Uterus (tissue), 4 donors: ENCODE data around the gene OR2A25. TPM values are rescaled to one million over a fixed set of nuclear protein-coding genes. Genes with fewer than 3 reads are reported as not detected.

Experiments used
- DNase-seq, 2 donors: peaks; one replicate each; pipeline ENCODE4 v3.0.0-alpha.2; 2019 to 2020
- H3K27ac ChIP-seq, 2 donors: fragments of 200-600 bp; sonication (generic); 1 replicate in 1 of 2; 2 replicates in 1 of 2; pipeline ENCODE4 v1.5.1; 2016 to 2018
- H3K27me3 ChIP-seq, 2 donors: fragments of 200-600 bp; sonication (generic); one replicate each; pipeline ENCODE4 v1.5.1; 2018 to 2019; ENCODE audit warnings: control low read depth in 1 of 2
- H3K36me3 ChIP-seq, 2 donors: fragments of 200-600 bp; sonication (generic); one replicate each; pipeline ENCODE4 v1.5.1; 2019; ENCODE audit warnings: control low read depth in 1 of 2
- H3K4me1 ChIP-seq, 2 donors: fragments of 200-600 bp; sonication (generic); one replicate each; pipeline ENCODE4 v1.5.1; 2018 to 2019; ENCODE audit warnings: control low read depth in 1 of 2
- H3K4me3 ChIP-seq, 2 donors: fragments of 200-600 bp; sonication (generic); 1 replicate in 1 of 2; 2 replicates in 1 of 2; pipeline ENCODE4 v1.5.1; 2018 to 2019; ENCODE audit warnings: mild to moderate bottlenecking in 1 of 2
- H3K9me3 ChIP-seq, 2 donors: fragments of 200-600 bp; sonication (generic); one replicate each; pipeline ENCODE4 v1.5.1; 2019; ENCODE audit warnings: control low read depth in 1 of 2
- CTCF ChIP-seq, 4 experiments: fragments of 200-600 bp in 2 of 4; fragments of 450-650 bp in 2 of 4; sonication (generic) in 2 of 4; IDR thresholded peaks; one replicate each; pipeline ENCODE4 v1.5.1; 2016 to 2019; ENCODE audit warnings: antibody characterized with exemption in 4 of 4, mild to moderate bottlenecking in 2 of 4, moderate library complexity in 1 of 4
- POLR2A ChIP-seq, 2 donors: fragments of 450-650 bp; IDR thresholded peaks; one replicate each; pipeline ENCODE4 v1.6.1; 2016; ENCODE audit warnings: antibody characterized with exemption in 2 of 2, mild to moderate bottlenecking in 1 of 2, moderate library complexity in 1 of 2
- intact Hi-C: fragments of 100-400 bp; cut with DNase I; formaldehyde crosslinking; loops from one replicate; pipeline ENCODE4 v1.15.1; 2023; ENCODE audit warnings: low total_unique reads
- total RNA-seq, 4 donors: library from RNA; depleted of rRNA in 3 of 4; stranded (reverse); fragments of >200 nt in 3 of 4; gene quantifications; one replicate each; pipeline versions ENCODE4 v1.1.0 to v1.2.4, GENCODE V29; 2014 to 2023
- donor health status: DM: yes; HTN: yes; CAD: no.

Gene OR2A25
- total RNA-seq, 4 donors from 2014 or later: not detected

GRCh38 chr7:144032985-144033709 is 36.5 kb upstream of the OR2A25 start:
- Histone ChIP-seq H3K27ac (no peak overlapping the region), H3K4me3 (no peak overlapping the region), H3K27me3 (no peaks in the 10 kb centered on the region), H3K9me3 (no peaks in the 10 kb centered on the region), H3K36me3 (no peaks in the 10 kb centered on the region), H3K4me1 (no peaks in the 10 kb centered on the region)
- intact Hi-C loops: no loop called here
- TF ChIP-seq POLR2A (IDR thresholded peaks at IDR 0.05) (no peak), CTCF (IDR thresholded peaks at IDR 0.05) (no peak)
- no peak for DNase-seq

GRCh38 chr7:144035385-144035784 is 34.2 kb upstream of the OR2A25 start:
- Histone ChIP-seq H3K27me3 (no peaks in the 10 kb centered on the region), H3K4me3 (no peak overlapping the region), H3K9me3 (no peaks in the 10 kb centered on the region), H3K4me1 (no peaks in the 10 kb centered on the region), H3K27ac (no peak overlapping the region), H3K36me3 (no peaks in the 10 kb centered on the region)
- TF ChIP-seq CTCF (IDR thresholded peaks at IDR 0.05) (no peak), POLR2A (IDR thresholded peaks at IDR 0.05) (no peak)
- intact Hi-C loops: no loop called here
- DNase-seq: no peak

GRCh38 chr7:144036302-144036885 is 33.2 kb upstream of the OR2A25 start:
- no peak overlapping the region for H3K27ac ChIP-seq
- H3K4me3 ChIP-seq: no peak overlapping the region
- H3K9me3 ChIP-seq: no peaks in the 10 kb centered on the region
- no peak for TF ChIP-seq POLR2A (IDR thresholded peaks at IDR 0.05)
- no peak for TF ChIP-seq CTCF (IDR thresholded peaks at IDR 0.05)
- H3K36me3 ChIP-seq: no peaks in the 10 kb centered on the region
- H3K4me1 ChIP-seq: no peaks in the 10 kb centered on the region
- DNase-seq: no peak
- no peaks in the 10 kb centered on the region for H3K27me3 ChIP-seq
- intact Hi-C loops: no loop called here

GRCh38 chr7:144037414-144038035 is 32.1 kb upstream of the OR2A25 start:
- Histone ChIP-seq H3K4me3 (no peak overlapping the region), H3K27ac (no peak overlapping the region), H3K4me1 (no peaks in the 10 kb centered on the region), H3K9me3 (no peaks in the 10 kb centered on the region), H3K36me3 (no peaks in the 10 kb centered on the region), H3K27me3 (no peaks in the 10 kb centered on the region)
- DNase-seq: no peak
- intact Hi-C loops: no loop called here
- TF ChIP-seq POLR2A (IDR thresholded peaks at IDR 0.05) (no peak), CTCF (IDR thresholded peaks at IDR 0.05) (no peak)

GRCh38 chr7:144038887-144039286 is 30.7 kb upstream of the OR2A25 start:
- intact Hi-C loops: no loop called here
- no peak overlapping the region for H3K4me3 ChIP-seq
- no peak for TF ChIP-seq CTCF (IDR thresholded peaks at IDR 0.05)
- no peak for TF ChIP-seq POLR2A (IDR thresholded peaks at IDR 0.05)
- no peak for DNase-seq
- no peaks in the 10 kb centered on the region for H3K36me3 ChIP-seq
- H3K4me1 ChIP-seq: no peaks in the 10 kb centered on the region
- no peak overlapping the region for H3K27ac ChIP-seq
- H3K9me3 ChIP-seq: no peaks in the 10 kb centered on the region
- no peaks in the 10 kb centered on the region for H3K27me3 ChIP-seq
